B cell (primary cell): ENCODE results near the gene AURKAIP1. TPM values are rescaled to one million over a fixed set of nuclear protein-coding genes. Genes with fewer than 3 reads are reported as not detected.

ENCODE experiments used
- ATAC-seq: fragments of 200-7000 bp; cut with Tn5 transposase; one replicate; pipeline ENCODE4 v1.10.0; 2021; ENCODE audit warnings: low read depth, mild to moderate bottlenecking, moderate number of reproducible peaks, moderate library complexity
- CTCF ChIA-PET: fragments of 350-600 bp; sonication (Branson Sonifier 250); formaldehyde crosslinking; loops from one replicate; lab custom pipeline; 2021; ENCODE audit warnings: antibody characterized with exemption, inconsistent platforms; lab: Charles Lee
- POLR2A ChIA-PET: fragments of 350-600 bp; sonication (Branson Sonifier 250); formaldehyde crosslinking; loops from one replicate; lab custom pipeline; 2021; ENCODE audit warnings: antibody characterized with exemption; lab: Charles Lee
- DNase-seq: peaks from one replicate; pipeline ENCODE4 v3.0.0; 2013
- H2AFZ ChIP-seq: 2 replicates; pipeline ENCODE4 v1.6.1; 2012; ENCODE audit warnings: mild to moderate bottlenecking, low read depth, low read length; ENCODE audit not compliant: insufficient read depth, poor library complexity, severe bottlenecking
- H3K27ac ChIP-seq, 2 donors: 1 replicate in 1 of 2; 2 replicates in 1 of 2; pipeline ENCODE4 v1.5.1; 2012 to 2013; ENCODE audit warnings: low read length in 2 of 2, mild to moderate bottlenecking in 2 of 2, moderate library complexity in 1 of 2
- H3K27me3 ChIP-seq, 4 experiments: fragments of 200-600 bp in 1 of 4; sonication (generic) in 1 of 4; replicated peaks in 1 of 4; 1 replicate in 2 of 4; 2 replicates in 2 of 4; pipeline versions ENCODE4 v1.6.1 to v1.7.0; 2013 to 2016; ENCODE audit warnings: low read length in 3 of 4, mild to moderate bottlenecking in 2 of 4, mixed read lengths in 1 of 4, moderate library complexity in 1 of 4; ENCODE audit not compliant: insufficient read depth in 4 of 4, control insufficient read depth in 3 of 4; ENCODE audit errors: control extremely low read depth in 1 of 4
- H3K36me3 ChIP-seq, 2 experiments: replicated peaks in 1 of 2; 1 replicate in 1 of 2; 2 replicates in 1 of 2; pipeline versions ENCODE4 v1.6.1 to v1.7.1; 2013; ENCODE audit warnings: low read length in 1 of 2; ENCODE audit not compliant: insufficient read depth in 2 of 2, control insufficient read depth in 1 of 2; ENCODE audit errors: control extremely low read depth in 1 of 2, extremely low read depth in 1 of 2
- H3K4me1 ChIP-seq, 2 donors: fragments of 200-600 bp in 1 of 2; sonication (generic) in 1 of 2; 1 replicate in 1 of 2; 2 replicates in 1 of 2; pipeline versions ENCODE4 v1.5.1 to v1.6.1; 2013 to 2017; ENCODE audit warnings: low read length in 2 of 2; ENCODE audit not compliant: control insufficient read depth in 2 of 2, insufficient read depth in 2 of 2
- H3K4me2 ChIP-seq: replicated peaks from 2 replicates; pipeline ENCODE3; 2012; ENCODE audit warnings: mild to moderate bottlenecking, low read depth, low read length; ENCODE audit not compliant: poor library complexity, severe bottlenecking
- H3K4me3 ChIP-seq, 5 experiments: fragments of 200-600 bp in 1 of 5; sonication (generic) in 1 of 5; 1 replicate in 3 of 5; 2 replicates in 2 of 5; pipeline versions ENCODE4 v1.5.1 to v1.7.0; 2011 to 2016; ENCODE audit warnings: low read length in 4 of 5, mild to moderate bottlenecking in 4 of 5, low read depth in 2 of 5, control low read depth in 1 of 5, moderate library complexity in 1 of 5; ENCODE audit not compliant: insufficient read depth in 1 of 5; ENCODE audit errors: control extremely low read depth in 1 of 5, extremely low read depth in 1 of 5
- H3K79me2 ChIP-seq: fragments of 200-600 bp; sonication (generic); one replicate; pipeline ENCODE4 v1.6.0; 2016; ENCODE audit warnings: low read length; ENCODE audit not compliant: control insufficient read depth, insufficient read depth
- H3K9ac ChIP-seq: fragments of 200-600 bp; sonication (generic); 2 replicates; pipeline ENCODE4 v1.6.1; 2017; ENCODE audit warnings: mild to moderate bottlenecking, low read length, moderate library complexity
- H3K9me3 ChIP-seq, 3 donors: one replicate each; pipeline versions ENCODE4 v1.6.1 to v1.7.1; 2013; ENCODE audit warnings: low read length in 2 of 3; ENCODE audit not compliant: control insufficient read depth in 2 of 3, insufficient read depth in 1 of 3; ENCODE audit errors: control extremely low read depth in 1 of 3
- H4K20me1 ChIP-seq: 2 replicates; pipeline ENCODE4 v1.6.0; 2012; ENCODE audit warnings: mild to moderate bottlenecking, low read length; ENCODE audit not compliant: insufficient read depth, control insufficient read depth, poor library complexity, severe bottlenecking
- H3K27ac Mint-ChIP-seq: one replicate; pipeline ENCODE4 v1.8.0; 2021; ENCODE audit warnings: mixed read lengths
- H3K27me3 Mint-ChIP-seq: one replicate; pipeline ENCODE4 v1.8.0; 2021; ENCODE audit warnings: mixed read lengths
- H3K4me1 Mint-ChIP-seq: one replicate; pipeline ENCODE4 v1.8.0; 2021; ENCODE audit warnings: mixed read lengths
- H3K4me3 Mint-ChIP-seq: one replicate; pipeline ENCODE4 v1.8.0; 2021; ENCODE audit warnings: mixed read lengths
- H3K9me3 Mint-ChIP-seq: one replicate; pipeline ENCODE4 v1.8.0; 2022; ENCODE audit warnings: mixed read lengths; ENCODE audit not compliant: insufficient read depth
- EZH2 ChIP-seq: IDR thresholded peaks from 2 replicates; pipeline ENCODE4 v1.6.1; 2012; ENCODE audit warnings: borderline replicate concordance, low read depth, mild to moderate bottlenecking, moderate library complexity, low read length; ENCODE audit not compliant: insufficient read depth, poor library complexity, severe bottlenecking
- WGBS: methylation state at CpG from one replicate; pipeline ENCODE4 v1.1.5; 2013; ENCODE audit warnings: missing lambda C conversion rate; ENCODE audit not compliant: insufficient coverage; 5-methylcytosine and 5-hydroxymethylcytosine counted together
- intact Hi-C: fragments of 100-400 bp; cut with micrococcal nuclease; formaldehyde crosslinking; loops from one replicate; pipeline ENCODE4 v1.10.0; 2022
- polyA plus RNA-seq: library from polyadenylated mRNA; depleted of rRNA; stranded (reverse); fragments of >200 nt; gene quantifications from 2 replicates; pipeline ENCODE4 v1.2.3, GENCODE V29; 2012
- total RNA-seq, 2 donors: library from RNA; stranded (reverse); fragments of 120-200 nt in 1 of 2; gene quantifications; 1 replicate in 1 of 2; 2 replicates in 1 of 2; pipeline versions ENCODE4 v1.2.3 to v1.2.4, GENCODE V29; 2013 to 2022
- TF ChIP-seq, protein P1 (sequence below): fragments of 200-600 bp; IDR thresholded peaks from one replicate; pipeline ENCODE4 v1.8.0; 2022; ENCODE audit warnings: antibody characterized with exemption, mild to moderate bottlenecking

The AURKAIP1 gene
- total and polyA plus RNA-seq, 2 donors (not counting 1 experiment from before 2014, with no cell fraction given), result 61.1 to 61.7 TPM

DNA sequence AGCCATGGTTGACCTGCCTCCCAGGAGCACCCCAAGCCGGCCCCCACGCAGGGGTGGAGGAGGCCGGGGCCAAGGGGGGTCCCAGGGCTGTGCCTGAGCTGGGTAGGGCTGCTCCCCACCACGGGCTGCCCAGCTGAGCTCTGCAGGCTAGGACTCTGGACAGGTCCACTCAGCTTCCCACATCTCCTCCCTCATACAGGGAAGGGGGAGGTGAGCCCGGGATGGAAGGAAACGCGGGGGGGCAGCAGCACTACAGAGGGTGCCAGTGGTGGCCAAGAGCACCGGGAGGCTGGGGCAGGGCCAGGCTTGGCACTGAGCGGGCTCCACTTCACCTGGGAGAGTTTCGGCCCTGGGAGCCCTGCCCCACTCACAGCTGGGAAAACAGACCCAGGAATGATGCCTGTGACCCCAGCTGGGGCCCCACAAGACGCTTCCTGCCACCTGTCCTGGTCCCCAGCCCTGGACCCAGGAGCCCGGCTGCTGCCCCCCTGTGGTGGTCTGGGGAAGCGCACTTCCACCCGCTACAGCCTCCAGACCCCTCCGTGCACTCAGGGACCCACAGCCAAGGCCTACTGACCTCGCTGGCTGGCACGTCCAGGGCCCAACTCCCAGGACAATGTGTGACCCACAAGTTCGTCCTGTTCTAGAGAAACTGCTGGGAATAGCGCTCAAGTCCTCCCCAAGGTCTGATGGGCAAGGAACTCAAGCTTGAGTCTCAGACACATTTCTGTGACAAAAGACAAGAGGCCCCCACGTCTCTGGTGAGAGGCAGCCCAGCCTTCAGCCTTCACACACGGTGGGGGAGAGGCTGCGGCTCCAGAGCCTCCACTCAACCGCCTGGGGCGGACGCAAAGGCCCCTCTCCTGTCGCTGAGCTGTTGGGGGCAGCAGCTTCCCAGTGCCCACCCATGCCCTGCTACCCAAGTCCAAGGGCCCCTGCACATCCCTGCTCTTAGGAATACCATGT, 3.0 kb downstream of the AURKAIP1 start:
- Histone ChIP-seq H3K27me3 (no peaks in the 10 kb centered on the region), H4K20me1 (peaks cover 21% of the 10 kb centered on the region), H3K27ac (peak overlapping the region; percentile 12 to 27), H3K4me2 (peak overlapping the region; percentile 58), H3K4me1 (peaks cover 19 to 37% of the 10 kb centered on the region in 2 donors), H2AFZ (no peak overlapping the region), H3K9me3 (peaks cover 0 to 5% (median 0%) of the 10 kb centered on the region in 3 donors), H3K79me2 (peaks cover 15% of the 10 kb centered on the region), H3K4me3 (no peak overlapping the region), H3K9ac (no peak overlapping the region), H3K36me3 (peaks cover 0 to 10% of the 10 kb centered on the region in 2 experiments)
- intact Hi-C loops, result loop anchor here (1.0 kb wide), 1 partner anchor 339 kb away; no protein-coding TSS in a partner anchor
- peaks cover 11% of the 10 kb centered on the region for H3K4me1 Mint-ChIP-seq
- no peaks in the 10 kb centered on the region for H3K27me3 Mint-ChIP-seq
- peak; percentile 40 for ATAC-seq
- peak overlapping the region; percentile 59 for H3K4me3 Mint-ChIP-seq
- no peak for TF ChIP-seq EZH2
- TF ChIP-seq, protein P1, sequence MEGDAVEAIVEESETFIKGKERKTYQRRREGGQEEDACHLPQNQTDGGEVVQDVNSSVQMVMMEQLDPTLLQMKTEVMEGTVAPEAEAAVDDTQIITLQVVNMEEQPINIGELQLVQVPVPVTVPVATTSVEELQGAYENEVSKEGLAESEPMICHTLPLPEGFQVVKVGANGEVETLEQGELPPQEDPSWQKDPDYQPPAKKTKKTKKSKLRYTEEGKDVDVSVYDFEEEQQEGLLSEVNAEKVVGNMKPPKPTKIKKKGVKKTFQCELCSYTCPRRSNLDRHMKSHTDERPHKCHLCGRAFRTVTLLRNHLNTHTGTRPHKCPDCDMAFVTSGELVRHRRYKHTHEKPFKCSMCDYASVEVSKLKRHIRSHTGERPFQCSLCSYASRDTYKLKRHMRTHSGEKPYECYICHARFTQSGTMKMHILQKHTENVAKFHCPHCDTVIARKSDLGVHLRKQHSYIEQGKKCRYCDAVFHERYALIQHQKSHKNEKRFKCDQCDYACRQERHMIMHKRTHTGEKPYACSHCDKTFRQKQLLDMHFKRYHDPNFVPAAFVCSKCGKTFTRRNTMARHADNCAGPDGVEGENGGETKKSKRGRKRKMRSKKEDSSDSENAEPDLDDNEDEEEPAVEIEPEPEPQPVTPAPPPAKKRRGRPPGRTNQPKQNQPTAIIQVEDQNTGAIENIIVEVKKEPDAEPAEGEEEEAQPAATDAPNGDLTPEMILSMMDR, result peak; percentile 91
- WGBS, result 28% methylated on average over 25 of the region's 26 CpGs
- CTCF ChIA-PET, result interaction anchor here (0.6 to 3.2 kb wide), 18 partner anchors 10 to 389 kb away, joined by 3 to 16 read pairs (median 4); partner anchors contain the start of gene CCNL2
- H3K9me3 Mint-ChIP-seq, result no peaks in the 10 kb centered on the region
- peak; percentile 85 for DNase-seq
- POLR2A ChIA-PET, result interaction anchor here (1.0 kb wide), 1 partner anchor 27 kb away, joined by 3 read pairs; the partner anchor contains the start of gene CCNL2
- peak overlapping the region; percentile 37 for H3K27ac Mint-ChIP-seq
